HEK293 (cell line): Measurements from ENCODE around the gene NOX3.

Experiments used
- CTCF ChIA-PET: fragments of 350-600 bp; formaldehyde crosslinking; extraction: SDS; loops from one replicate; lab custom pipeline; 2021; ENCODE audit warnings: antibody characterized with exemption; lab: Yijun Ruan, JAX
- POLR2A ChIA-PET: fragments of 300-600 bp; formaldehyde crosslinking; extraction: SDS; loops from one replicate; lab custom pipeline; 2020; ENCODE audit warnings: antibody characterized with exemption, inconsistent platforms; lab: Yijun Ruan, JAX
- H3K27ac ChIP-seq: fragments of 200-500 bp; sonication (Bioruptor generic); 2 replicates; pipeline ENCODE4 v1.5.1; 2014; ENCODE audit warnings: low read depth, low read length, control low read depth, inconsistent platforms; ENCODE audit errors: extremely low read depth
- H3K36me3 ChIP-seq, 2 experiments: fragments of 200-500 bp in 1 of 2; sonication (Bioruptor generic) in 1 of 2; 1 replicate in 1 of 2; 2 replicates in 1 of 2; pipeline ENCODE4 v1.5.1; 2014 to 2017; ENCODE audit warnings: inconsistent platforms in 2 of 2, low read length in 2 of 2; ENCODE audit not compliant: control insufficient read depth in 2 of 2, insufficient read depth in 1 of 2
- H3K4me1 ChIP-seq: fragments of 200-500 bp; sonication (Bioruptor generic); 2 replicates; pipeline ENCODE4 v1.5.1; 2014; ENCODE audit warnings: mild to moderate bottlenecking, low read length, inconsistent platforms; ENCODE audit not compliant: control insufficient read depth, insufficient read depth
- H3K4me3 ChIP-seq: 2 replicates; pipeline ENCODE4 v1.5.1; 2011; ENCODE audit warnings: low read depth, mild to moderate bottlenecking, control low read depth, low read length, moderate library complexity
- H3K9me3 ChIP-seq: fragments of 200-500 bp; sonication (Bioruptor generic); 2 replicates; pipeline ENCODE4 v1.5.1; 2014; ENCODE audit warnings: low read depth, low read length, inconsistent platforms; ENCODE audit not compliant: control insufficient read depth, insufficient read depth
- ATF2 ChIP-seq: fragments of 450-650 bp; formaldehyde crosslinking; IDR thresholded peaks from 2 replicates; pipeline ENCODE4 v1.5.1; 2016; ENCODE audit warnings: missing biosample characterization, missing genetic modification characterization, low read depth
- HOXC10 ChIP-seq: sonication (generic); formaldehyde crosslinking; IDR thresholded peaks from 2 replicates; pipeline ENCODE4 v1.8.1; 2023; ENCODE audit warnings: mild to moderate bottlenecking, missing genetic modification reagents
- IKZF3 ChIP-seq: fragments of 450-650 bp; IDR thresholded peaks from 2 replicates; pipeline ENCODE4 v1.5.0; 2018; ENCODE audit warnings: missing biosample characterization, mild to moderate bottlenecking, missing genetic modification characterization, moderate library complexity
- KLF10 ChIP-seq: fragments of 450-650 bp; IDR thresholded peaks from 2 replicates; pipeline ENCODE4 v1.5.1; 2018; ENCODE audit warnings: missing biosample characterization, mild to moderate bottlenecking, missing genetic modification characterization
- KLF16 ChIP-seq: fragments of 450-650 bp; formaldehyde crosslinking; IDR thresholded peaks from 2 replicates; pipeline ENCODE4 v1.5.1; 2017; ENCODE audit warnings: missing biosample characterization, missing genetic modification characterization
- KLF8 ChIP-seq: fragments of 450-650 bp; formaldehyde crosslinking; IDR thresholded peaks from 2 replicates; pipeline ENCODE4 v1.5.1; 2016; ENCODE audit warnings: missing biosample characterization, missing genetic modification characterization
- MEIS1 ChIP-seq: sonication (generic); formaldehyde crosslinking; IDR thresholded peaks from 2 replicates; pipeline ENCODE4 v1.8.1; 2022; ENCODE audit warnings: missing genetic modification reagents, mild to moderate bottlenecking, borderline replicate concordance
- PATZ1 ChIP-seq: fragments of 450-650 bp; formaldehyde crosslinking; IDR thresholded peaks from 2 replicates; pipeline ENCODE4 v1.5.1; 2016; ENCODE audit warnings: missing biosample characterization, missing genetic modification characterization
- TSHZ1 ChIP-seq: fragments of 450-650 bp; formaldehyde crosslinking; IDR thresholded peaks from 2 replicates; pipeline ENCODE4 v1.5.1; 2016; ENCODE audit warnings: missing biosample characterization, missing genetic modification characterization, borderline replicate concordance
- ZBTB17 ChIP-seq: fragments of 450-650 bp; formaldehyde crosslinking; IDR thresholded peaks from 2 replicates; pipeline ENCODE4 v1.5.1; 2016; ENCODE audit warnings: missing biosample characterization, missing genetic modification characterization
- ZBTB44 ChIP-seq: fragments of 450-650 bp; IDR thresholded peaks from 2 replicates; pipeline ENCODE4 v1.5.1; 2018; ENCODE audit warnings: missing biosample characterization, mild to moderate bottlenecking, missing genetic modification characterization
- ZFHX2 ChIP-seq: fragments of 450-650 bp; formaldehyde crosslinking; conservative IDR thresholded peaks from 2 replicates; pipeline ENCODE4 v1.5.1; 2016; ENCODE audit warnings: missing biosample characterization, missing genetic modification characterization
- ZNF202 ChIP-seq: fragments of 450-650 bp; formaldehyde crosslinking; IDR thresholded peaks from 2 replicates; pipeline ENCODE4 v1.5.1; 2016; ENCODE audit warnings: missing biosample characterization, missing genetic modification characterization, borderline replicate concordance
- ZNF221 ChIP-seq: fragments of 450-650 bp; formaldehyde crosslinking; IDR thresholded peaks from 2 replicates; pipeline ENCODE4 v1.5.1; 2017; ENCODE audit warnings: missing biosample characterization, missing genetic modification characterization, borderline replicate concordance
- ZNF223 ChIP-seq: fragments of 450-650 bp; formaldehyde crosslinking; IDR thresholded peaks from 2 replicates; pipeline ENCODE4 v1.5.1; 2016; ENCODE audit warnings: missing biosample characterization, missing genetic modification characterization
- ZNF23 ChIP-seq: fragments of 450-650 bp; formaldehyde crosslinking; IDR thresholded peaks from 2 replicates; pipeline ENCODE4 v1.5.1; 2016; ENCODE audit warnings: missing biosample characterization, missing genetic modification characterization, borderline replicate concordance
- ZNF26 ChIP-seq: fragments of 450-650 bp; formaldehyde crosslinking; IDR thresholded peaks from 2 replicates; pipeline ENCODE4 v1.5.1; 2016; ENCODE audit warnings: missing biosample characterization, missing genetic modification characterization
- ZNF404 ChIP-seq: fragments of 450-650 bp; formaldehyde crosslinking; IDR thresholded peaks from 2 replicates; pipeline ENCODE4 v1.5.1; 2017; ENCODE audit warnings: missing biosample characterization, missing genetic modification characterization
- ZNF521 ChIP-seq: fragments of 450-650 bp; formaldehyde crosslinking; IDR thresholded peaks from 2 replicates; pipeline ENCODE4 v1.5.1; 2017; ENCODE audit warnings: missing biosample characterization, mild to moderate bottlenecking, missing genetic modification characterization
- ZNF600 ChIP-seq: fragments of 450-650 bp; formaldehyde crosslinking; IDR thresholded peaks from 2 replicates; pipeline ENCODE4 v1.5.1; 2016; ENCODE audit warnings: missing biosample characterization, missing genetic modification characterization
- ZNF792 ChIP-seq: fragments of 450-650 bp; formaldehyde crosslinking; IDR thresholded peaks from 2 replicates; pipeline ENCODE4 v1.5.1; 2016; ENCODE audit warnings: missing biosample characterization, missing genetic modification characterization

Gene NOX3

GRCh38 chr6:155378276-155378675 lies 77.4 kb downstream of the NOX3 start:
- POLR2A ChIA-PET = no interaction called here
- TF ChIP-seq ZNF404 (tag by site-specific recombination) (no peak), PATZ1 (tag by site-specific recombination) (no peak), IKZF3 (no peak), ZNF223 (tag by site-specific recombination) (no peak), ZNF26 (tag by site-specific recombination) (no peak), ZNF521 (tag by site-specific recombination) (no peak), HOXC10 (CRISPR knock-in tag) (no peak), TSHZ1 (tag by site-specific recombination) (no peak), ZNF792 (tag by site-specific recombination) (no peak), MEIS1 (CRISPR knock-in tag) (no peak)
- CTCF ChIA-PET = interaction anchor here (0.6 kb wide), 1 partner anchor 452 kb away, joined by 3 read pairs; no protein-coding TSS in a partner anchor
- Histone ChIP-seq H3K4me1 (no peaks in the 10 kb centered on the region), H3K4me3 (no peak overlapping the region), H3K27ac (no peak overlapping the region), H3K9me3 (no peaks in the 10 kb centered on the region), H3K36me3 (no peaks in the 10 kb centered on the region)

- Histone ChIP-seq H3K9me3 (no peaks in the 10 kb centered on the region), H3K4me3 (no peak overlapping the region), H3K4me1 (no peaks in the 10 kb centered on the region), H3K27ac (no peak overlapping the region), H3K36me3 (no peaks in the 10 kb centered on the region)
- CTCF ChIA-PET = no interaction called here
- POLR2A ChIA-PET = no interaction called here
- TF ChIP-seq ZNF600 (tag by site-specific recombination) = no peak
- TF ChIP-seq ZNF202 = no peak
- TF ChIP-seq, all 188 proteins: peak for 0
Observed at GRCh38 chr6:155377061-155377460, 78.6 kb downstream of the NOX3 start.

GRCh38 chr6:155375801-155376200 lies 79.8 kb downstream of the NOX3 start:
- POLR2A ChIA-PET = no interaction called here
- Histone ChIP-seq H3K27ac (no peak overlapping the region), H3K4me1 (no peaks in the 10 kb centered on the region), H3K4me3 (no peak overlapping the region), H3K9me3 (no peaks in the 10 kb centered on the region), H3K36me3 (no peaks in the 10 kb centered on the region)
- CTCF ChIA-PET = no interaction called here
- no peak for TF ChIP-seq KLF8 (tag by site-specific recombination)
- no peak for TF ChIP-seq ZNF23 (tag by site-specific recombination)
- no peak for TF ChIP-seq ZBTB44
- no peak for TF ChIP-seq IKZF3
- no peak for TF ChIP-seq KLF10 (tag by site-specific recombination)
- no peak for TF ChIP-seq ATF2 (tag by site-specific recombination)
- no peak for TF ChIP-seq ZNF221
- no peak for TF ChIP-seq KLF16 (tag by site-specific recombination)
- no peak for TF ChIP-seq ZFHX2
- no peak for TF ChIP-seq ZBTB17
